Uterus (tissue), 2 donors: ENCODE data around the gene CLPTM1L.

Source experiments
- CTCF ChIP-seq, 4 experiments: fragments of 200-600 bp in 2 of 4; fragments of 450-650 bp in 2 of 4; sonication (generic) in 2 of 4; IDR thresholded peaks; one replicate each; pipeline ENCODE4 v1.5.1; 2016 to 2019; ENCODE audit warnings: antibody characterized with exemption in 4 of 4, mild to moderate bottlenecking in 2 of 4, moderate library complexity in 1 of 4
- POLR2A ChIP-seq, 2 donors: fragments of 450-650 bp; IDR thresholded peaks; one replicate each; pipeline ENCODE4 v1.6.1; 2016; ENCODE audit warnings: antibody characterized with exemption in 2 of 2, mild to moderate bottlenecking in 1 of 2, moderate library complexity in 1 of 2

DNA sequence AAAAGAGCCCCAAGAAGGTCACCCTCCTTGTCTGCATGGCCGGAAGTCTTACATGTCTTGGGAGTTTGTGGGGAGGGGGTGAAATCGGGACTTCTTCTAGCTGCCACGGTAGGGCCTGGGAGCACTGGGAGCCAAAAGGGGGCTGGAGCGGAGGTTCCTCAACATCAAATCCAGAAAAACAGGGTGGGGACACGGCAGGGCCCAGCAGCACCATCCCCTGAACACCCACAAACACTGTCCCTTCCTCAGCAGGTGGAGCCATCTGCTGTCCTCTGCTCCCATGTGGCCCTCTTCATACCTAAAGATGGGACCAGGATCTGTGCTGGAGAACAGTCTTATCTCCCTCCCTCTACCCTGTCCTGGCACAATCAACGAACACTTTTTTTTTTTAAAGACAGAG is 52.8 kb downstream of the CLPTM1L start:
- no peak for TF ChIP-seq POLR2A (IDR thresholded peaks at IDR 0.05)
- no peak for TF ChIP-seq CTCF (IDR thresholded peaks at IDR 0.05)
